Thymus (tissue), 11 donors: ENCODE results near the gene PDS5A. TPM values are rescaled to one million over a fixed set of nuclear protein-coding genes. Genes with fewer than 3 reads are reported as not detected.
A peak's percentile ranks its signal among the peaks of the same experiment; 100 is the strongest.
"Not testable (repeated sequence)": the region's sequence is repeated elsewhere in the genome, so short reads cannot be mapped to it uniquely, and the experiment has no call there.

Source experiments
- DNase-seq, 9 donors: peaks; one replicate each; pipeline ENCODE4 v3.0.0-alpha.2; 2013; ENCODE audit warnings: low spot score in 9 of 9, low read depth in 6 of 9, missing footprints in 1 of 9
- H3K27ac ChIP-seq, 2 donors: one replicate each; pipeline ENCODE4 v1.5.1; 2013; ENCODE audit warnings: control low read depth in 1 of 2, low read depth in 1 of 2, low read length in 1 of 2, mild to moderate bottlenecking in 1 of 2, moderate library complexity in 1 of 2
- H3K27me3 ChIP-seq, 2 donors: one replicate each; pipeline ENCODE4 v1.5.1; 2013; ENCODE audit warnings: low read length in 1 of 2; ENCODE audit not compliant: control insufficient read depth in 2 of 2, insufficient read depth in 1 of 2
- H3K36me3 ChIP-seq, 2 donors: one replicate each; pipeline ENCODE4 v1.5.1; 2013; ENCODE audit warnings: low read length in 1 of 2, mild to moderate bottlenecking in 1 of 2, moderate library complexity in 1 of 2; ENCODE audit not compliant: control insufficient read depth in 2 of 2, insufficient read depth in 2 of 2
- H3K4me1 ChIP-seq, 2 donors: one replicate each; pipeline ENCODE4 v1.5.1; 2013; ENCODE audit warnings: low read length in 2 of 2; ENCODE audit not compliant: control insufficient read depth in 2 of 2, insufficient read depth in 2 of 2
- H3K4me3 ChIP-seq, 2 donors: one replicate each; pipeline ENCODE4 v1.5.1; 2013; ENCODE audit warnings: low read length in 2 of 2, control low read depth in 1 of 2, mild to moderate bottlenecking in 1 of 2
- H3K9me3 ChIP-seq, 2 donors: one replicate each; pipeline ENCODE4 v1.5.1; 2013; ENCODE audit warnings: low read length in 1 of 2, mild to moderate bottlenecking in 1 of 2; ENCODE audit not compliant: control insufficient read depth in 2 of 2, insufficient read depth in 1 of 2
- WGBS: extraction: QIAGEN DNeasy Blood & Tissue Kit; methylation state at CpG from one replicate; pipeline ENCODE4 v1.1.7; 2013; 5-methylcytosine and 5-hydroxymethylcytosine counted together
- polyA plus RNA-seq: library from polyadenylated mRNA; stranded (reverse); fragments of 200-250 nt; gene quantifications from one replicate; pipeline ENCODE4 v1.2.3, GENCODE V29; 2013
- total RNA-seq: library from RNA; stranded (reverse); fragments of 120-200 nt; gene quantifications from one replicate; pipeline ENCODE4 v1.2.4, GENCODE V29; 2013
- donor health status: healthy.

Gene PDS5A
- total and polyA plus RNA-seq, 2 donors = 40.0 to 60.7 TPM

- peaks cover 0 to 4% of the 10 kb centered on the region in 2 donors for H3K36me3 ChIP-seq
These were observed 163.1 kb downstream of the PDS5A start for GRCh38 chr4:39814403-39815185.

GRCh38 chr4:39813761-39814160, 163.9 kb downstream of the PDS5A start:
- 13% methylated on average over 2 of the region's 2 CpGs for WGBS
- not testable (repeated sequence) for H3K4me3 ChIP-seq, DNase-seq, H3K27me3 ChIP-seq, H3K27ac ChIP-seq, H3K4me1 ChIP-seq, H3K36me3 ChIP-seq
- H3K9me3 ChIP-seq = peaks cover 0 to 12% of the 10 kb centered on the region in 2 donors

More at GRCh38 chr4:39814403-39815185, 163.1 kb downstream of the PDS5A start:
- Histone ChIP-seq H3K4me3 (no peak overlapping the region), H3K9me3 (peaks cover 0 to 12% of the 10 kb centered on the region in 2 donors), H3K27me3 (no peaks in the 10 kb centered on the region), H3K4me1 (no peaks in the 10 kb centered on the region), H3K27ac (peak overlapping the region in 1 of 2 donors; percentile 15)
- WGBS = 90% methylated on average over 7 of the region's 7 CpGs
- DNase-seq = no peak

GRCh38 chr4:39813033-39813432, 164.7 kb downstream of the PDS5A start:
- not testable (repeated sequence) for H3K27ac ChIP-seq, H3K36me3 ChIP-seq, H3K4me3 ChIP-seq, H3K27me3 ChIP-seq, DNase-seq, H3K4me1 ChIP-seq
- WGBS = no CpG with 5 or more reads among the region's 1 CpG
- H3K9me3 ChIP-seq = peaks cover 0 to 12% of the 10 kb centered on the region in 2 donors

- WGBS = 94% methylated on average over 6 of the region's 6 CpGs
- H3K36me3 ChIP-seq = no peaks in the 10 kb centered on the region
- no peak overlapping the region for H3K4me3 ChIP-seq
- peaks cover 0 to 12% of the 10 kb centered on the region in 2 donors for H3K9me3 ChIP-seq
- DNase-seq = no peak
- H3K27ac ChIP-seq = no peak overlapping the region
- H3K27me3 ChIP-seq = no peaks in the 10 kb centered on the region
- no peaks in the 10 kb centered on the region for H3K4me1 ChIP-seq
These were observed 165.2 kb downstream of the PDS5A start for GRCh38 chr4:39812500-39812899.

- Histone ChIP-seq H3K4me1 (no peaks in the 10 kb centered on the region), H3K27ac (no peak overlapping the region), H3K36me3 (no peaks in the 10 kb centered on the region), H3K4me3 (no peak overlapping the region), H3K27me3 (no peaks in the 10 kb centered on the region), H3K9me3 (no peaks in the 10 kb centered on the region)
- no peak for DNase-seq
- 84% methylated on average over 8 of the region's 8 CpGs for WGBS
These were observed 169.4 kb downstream of the PDS5A start for GRCh38 chr4:39808231-39808749.

- Histone ChIP-seq H3K27me3 (no peaks in the 10 kb centered on the region), H3K4me1 (no peaks in the 10 kb centered on the region), H3K27ac (no peak overlapping the region), H3K4me3 (no peak overlapping the region), H3K9me3 (no peaks in the 10 kb centered on the region), H3K36me3 (no peaks in the 10 kb centered on the region)
- WGBS = 96% methylated on average over 4 of the region's 4 CpGs
- DNase-seq = no peak
These were observed 175.7 kb downstream of the PDS5A start for GRCh38 chr4:39802005-39802404.

GRCh38 chr4:39792976-39793375, 184.7 kb downstream of the PDS5A start:
- WGBS = 97% methylated on average over 13 of the region's 13 CpGs
- H3K9me3 ChIP-seq, H3K27me3 ChIP-seq, H3K27ac ChIP-seq, H3K4me1 ChIP-seq, H3K36me3 ChIP-seq, H3K4me3 ChIP-seq, DNase-seq: not testable (repeated sequence)

GRCh38 chr4:39792529-39792928, 185.2 kb downstream of the PDS5A start:
- 92% methylated on average over 3 of the region's 3 CpGs for WGBS
- H3K4me3 ChIP-seq = no peak overlapping the region

GRCh38 chr4:39792128-39792527, 185.6 kb downstream of the PDS5A start:
- H3K4me3 ChIP-seq = no peak overlapping the region
- no peaks in the 10 kb centered on the region for H3K27me3 ChIP-seq
- no peak for DNase-seq
- H3K27ac ChIP-seq = no peak overlapping the region
- H3K36me3 ChIP-seq = no peaks in the 10 kb centered on the region
- H3K9me3 ChIP-seq = no peaks in the 10 kb centered on the region
- H3K4me1 ChIP-seq = no peaks in the 10 kb centered on the region
- 93% methylated on average over 5 of the region's 5 CpGs for WGBS

More at GRCh38 chr4:39792529-39792928, 185.2 kb downstream of the PDS5A start:
- H3K27ac ChIP-seq = no peak overlapping the region
- H3K9me3 ChIP-seq = no peaks in the 10 kb centered on the region
- no peaks in the 10 kb centered on the region for H3K4me1 ChIP-seq
- no peaks in the 10 kb centered on the region for H3K27me3 ChIP-seq
- H3K36me3 ChIP-seq = no peaks in the 10 kb centered on the region
- DNase-seq = no peak
